Glomerular visceral epithelial cell (primary cell): ENCODE measurements around the gene OLAH.
A peak's percentile ranks its signal among the peaks of the same experiment; 100 is the strongest.
"Not testable (repeated sequence)": the region's sequence is repeated elsewhere in the genome, so short reads cannot be mapped to it uniquely, and the experiment has no call there.

ENCODE experiments used
- DNase-seq: peaks from one replicate; pipeline ENCODE4 v3.0.0-alpha.2; 2016; ENCODE audit errors: extremely low spot score

The OLAH gene

DNA sequence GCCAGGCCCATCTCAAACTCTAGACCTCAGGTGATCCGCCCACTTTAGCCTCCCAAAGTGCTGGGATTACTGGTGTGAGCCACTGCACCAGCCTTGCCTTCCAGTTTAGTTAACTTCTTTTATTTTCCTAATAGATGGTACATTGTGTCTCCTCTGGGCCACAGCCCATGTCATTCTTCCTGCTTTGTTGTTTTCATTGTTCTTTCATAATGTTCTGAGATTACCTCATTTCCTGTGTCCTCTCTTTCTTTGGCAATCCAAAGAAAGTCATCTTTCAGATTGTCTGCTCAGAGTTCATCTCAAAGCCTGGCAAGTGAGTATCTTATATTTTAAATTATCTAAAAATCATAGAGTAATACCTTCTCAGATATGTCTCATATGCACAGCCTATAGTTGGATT lies at the start of gene OLAH:
TSS of gene OLAH (plus strand) at position 270 of the 400 bp plus-strand sequence. CDS start 3,346 bp downstream, outside the sequence.
- no peak for DNase-seq

DNA sequence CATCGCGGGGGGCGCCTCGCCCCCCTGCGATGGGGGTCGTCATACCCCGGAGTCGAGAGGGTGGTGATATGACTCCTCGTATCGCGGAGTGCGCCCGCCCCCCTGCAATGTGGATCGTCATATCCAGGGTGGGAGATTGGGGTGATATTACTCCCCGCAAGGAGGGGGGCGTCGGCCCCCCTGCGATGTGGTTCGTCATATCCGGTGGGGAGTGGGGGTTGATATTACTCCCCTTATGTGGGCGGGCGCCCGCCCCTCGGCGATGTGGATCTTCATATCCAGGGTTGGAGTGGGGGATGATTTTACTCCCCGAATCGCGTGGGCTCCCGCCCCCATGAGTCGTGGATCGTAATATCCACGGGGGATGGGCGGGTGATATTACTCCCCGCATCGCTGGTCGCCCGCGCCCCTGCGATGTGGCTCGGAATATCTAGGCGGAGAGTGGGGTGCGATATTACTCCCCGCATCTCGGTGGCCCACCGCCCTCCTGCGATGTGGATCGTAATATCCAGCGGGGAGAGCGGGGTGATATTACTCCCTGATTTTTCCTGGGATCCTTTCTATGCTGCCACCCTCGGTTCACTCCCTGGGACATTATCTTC lies 47.7 kb upstream of the OLAH start:
- no peak for DNase-seq

DNA sequence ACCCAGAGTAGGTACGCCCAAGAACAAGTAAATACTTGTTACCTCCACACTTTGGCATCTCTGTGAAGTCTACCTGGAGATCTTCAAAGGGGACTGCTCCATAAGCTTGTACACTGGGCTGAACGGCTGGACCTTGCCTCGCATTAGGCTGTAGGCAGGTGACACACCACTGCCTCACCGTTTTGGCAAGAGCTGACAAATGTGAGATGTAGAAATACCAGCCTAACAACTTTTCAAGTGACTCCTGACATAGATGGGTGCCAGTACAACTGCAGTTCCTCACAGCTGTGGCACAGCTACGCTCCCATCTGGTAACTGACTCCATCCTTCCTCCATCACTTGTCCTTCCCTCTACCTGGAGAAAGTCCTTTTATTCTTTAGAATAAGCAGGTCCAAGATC lies 30.2 kb upstream of the OLAH start:
- not testable (repeated sequence) for DNase-seq

DNA sequence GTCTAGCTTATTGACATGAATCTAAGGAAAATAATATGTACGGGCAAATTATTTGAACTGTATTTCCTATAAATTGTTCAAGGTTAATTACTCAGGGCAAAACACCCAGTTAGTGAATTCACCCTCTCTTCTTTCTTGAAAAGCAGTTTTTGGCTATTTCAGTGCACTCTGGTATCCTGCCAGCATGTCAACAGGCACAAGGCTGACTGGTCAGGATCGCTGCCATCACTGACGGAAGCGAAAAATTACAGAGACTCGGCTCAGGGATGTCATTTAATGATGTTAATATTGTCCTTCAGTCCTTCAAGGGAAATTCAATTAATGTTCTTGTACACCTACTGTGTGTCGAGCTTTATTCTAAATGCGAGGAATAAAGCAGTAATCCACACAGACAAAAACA lies 28.3 kb upstream of the OLAH start:
- DNase-seq: no peak

DNA sequence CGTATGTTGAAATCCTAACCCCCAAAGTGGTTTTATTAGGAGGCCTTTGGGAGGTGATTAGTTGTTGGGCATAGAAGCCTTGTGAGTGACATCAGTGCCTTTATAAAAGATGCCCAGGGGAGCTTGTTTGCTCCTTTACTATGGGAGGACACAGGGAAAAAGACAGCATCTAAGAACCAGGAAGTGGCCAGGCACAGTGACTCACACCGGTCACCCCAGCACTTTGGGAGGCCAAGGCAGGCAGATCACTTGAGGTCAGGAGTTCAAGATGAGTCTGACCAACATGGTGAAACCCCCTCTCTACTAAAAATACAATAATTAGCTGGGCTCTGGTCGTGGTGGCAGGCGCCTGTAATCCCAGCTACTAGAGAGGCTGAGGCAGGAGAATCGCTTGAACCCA lies 22.8 kb upstream of the OLAH start:
- DNase-seq: peak; percentile 53

DNA sequence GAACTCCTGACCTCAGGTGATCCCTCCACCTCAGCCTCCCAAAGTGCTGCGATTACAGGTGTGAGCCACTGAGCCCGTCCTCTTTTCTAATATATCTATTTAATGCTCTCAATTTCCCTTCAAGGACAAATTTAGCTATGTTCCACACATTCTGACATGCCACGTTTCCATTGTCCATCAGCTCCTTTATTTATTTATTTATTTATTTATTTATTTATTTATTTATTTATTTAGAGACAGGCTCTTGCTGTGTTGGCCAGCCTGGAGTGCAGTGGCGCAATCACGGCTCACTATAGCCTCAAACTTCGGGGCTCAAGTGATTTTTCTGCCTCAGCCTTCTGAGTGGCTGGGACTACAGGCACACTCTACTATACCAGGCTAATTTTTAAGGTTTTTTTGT lies 20.7 kb upstream of the OLAH start:
- not testable (repeated sequence) for DNase-seq

DNA sequence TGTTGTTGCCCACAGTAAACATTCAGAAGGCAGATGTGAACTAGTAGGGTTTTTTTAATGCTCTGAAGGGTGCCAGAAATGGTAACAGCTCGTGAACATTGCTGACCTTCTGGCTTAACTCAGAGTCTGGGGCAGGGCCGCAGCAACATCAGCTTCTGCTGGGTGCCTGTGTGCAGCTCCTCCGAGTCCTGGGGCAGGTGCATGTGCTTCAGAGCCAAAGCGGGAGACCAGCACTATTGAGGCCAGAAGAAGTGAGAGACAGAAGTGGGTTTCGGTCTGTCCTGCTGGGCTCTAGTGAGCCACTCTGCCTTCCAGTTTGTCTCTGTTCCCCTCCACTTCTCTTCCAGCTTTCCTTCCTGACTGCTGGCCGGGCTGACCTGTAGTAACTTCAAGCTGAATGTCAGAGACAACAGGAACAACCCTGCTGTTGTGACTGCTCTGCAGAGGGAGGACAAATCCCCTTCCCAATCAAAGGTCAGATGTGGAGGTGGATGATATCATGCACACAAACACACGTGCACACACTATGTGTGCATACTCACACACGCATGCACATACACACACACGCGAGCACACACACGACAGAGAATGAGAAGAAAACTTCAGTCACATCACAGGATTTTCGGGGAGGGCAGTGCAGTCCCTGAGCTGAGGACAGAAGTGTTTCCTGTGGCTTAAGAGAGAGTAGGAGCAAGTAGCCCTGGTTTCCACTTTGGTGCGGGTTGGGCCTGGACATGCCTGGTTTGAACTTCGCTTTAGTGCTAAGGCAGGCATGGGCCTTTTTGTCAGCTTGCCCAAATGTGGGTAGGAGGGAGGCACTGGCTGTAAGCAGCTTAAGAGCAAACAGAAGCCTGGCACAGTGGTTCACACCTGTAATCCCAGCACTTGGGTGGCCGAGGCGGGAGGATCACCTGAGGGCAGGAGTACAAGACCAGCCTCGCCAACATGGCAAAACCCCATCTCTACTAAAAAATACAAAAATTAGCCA lies 19.4 kb upstream of the OLAH start:
- DNase-seq: not testable (repeated sequence)

DNA sequence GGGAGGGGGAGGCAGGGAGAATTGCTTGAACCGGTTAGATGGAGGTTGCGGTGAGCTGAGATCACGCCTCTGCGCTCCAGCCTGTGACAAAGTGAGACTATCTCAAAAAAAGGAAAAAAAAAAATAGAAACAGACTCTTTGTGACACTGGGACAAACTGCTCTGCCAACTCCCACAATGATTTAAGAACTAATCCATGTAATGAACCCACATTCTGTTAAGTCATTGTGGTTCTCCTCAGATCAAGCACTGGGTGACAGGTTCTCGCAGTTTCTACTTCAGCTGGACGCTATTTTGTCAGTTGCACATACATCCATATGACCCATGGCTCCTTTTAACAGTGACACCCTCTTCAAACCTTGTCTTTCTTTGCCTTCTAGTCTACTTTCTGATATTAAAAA lies 18.7 kb upstream of the OLAH start:
- DNase-seq: not testable (repeated sequence)

DNA sequence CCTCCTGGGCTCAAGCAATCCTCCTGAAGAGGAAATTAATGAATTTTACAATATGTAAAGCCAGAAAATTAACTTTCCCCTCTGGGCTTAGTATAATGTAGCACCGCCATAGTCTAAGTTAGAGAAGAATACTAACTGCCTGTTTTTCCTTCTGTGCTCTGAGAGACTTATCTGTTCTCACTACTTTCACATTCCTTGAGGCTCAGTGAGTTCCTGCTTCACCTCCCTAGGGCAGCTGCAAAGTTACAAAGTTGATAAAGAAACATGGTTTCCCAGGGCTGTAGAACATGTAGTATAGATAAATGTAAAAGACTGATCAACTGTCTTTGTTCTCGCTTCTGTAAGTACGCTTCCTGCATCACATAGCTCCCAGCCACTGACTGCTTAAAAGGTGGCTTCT lies 16.0 kb upstream of the OLAH start:
- no peak for DNase-seq

DNA sequence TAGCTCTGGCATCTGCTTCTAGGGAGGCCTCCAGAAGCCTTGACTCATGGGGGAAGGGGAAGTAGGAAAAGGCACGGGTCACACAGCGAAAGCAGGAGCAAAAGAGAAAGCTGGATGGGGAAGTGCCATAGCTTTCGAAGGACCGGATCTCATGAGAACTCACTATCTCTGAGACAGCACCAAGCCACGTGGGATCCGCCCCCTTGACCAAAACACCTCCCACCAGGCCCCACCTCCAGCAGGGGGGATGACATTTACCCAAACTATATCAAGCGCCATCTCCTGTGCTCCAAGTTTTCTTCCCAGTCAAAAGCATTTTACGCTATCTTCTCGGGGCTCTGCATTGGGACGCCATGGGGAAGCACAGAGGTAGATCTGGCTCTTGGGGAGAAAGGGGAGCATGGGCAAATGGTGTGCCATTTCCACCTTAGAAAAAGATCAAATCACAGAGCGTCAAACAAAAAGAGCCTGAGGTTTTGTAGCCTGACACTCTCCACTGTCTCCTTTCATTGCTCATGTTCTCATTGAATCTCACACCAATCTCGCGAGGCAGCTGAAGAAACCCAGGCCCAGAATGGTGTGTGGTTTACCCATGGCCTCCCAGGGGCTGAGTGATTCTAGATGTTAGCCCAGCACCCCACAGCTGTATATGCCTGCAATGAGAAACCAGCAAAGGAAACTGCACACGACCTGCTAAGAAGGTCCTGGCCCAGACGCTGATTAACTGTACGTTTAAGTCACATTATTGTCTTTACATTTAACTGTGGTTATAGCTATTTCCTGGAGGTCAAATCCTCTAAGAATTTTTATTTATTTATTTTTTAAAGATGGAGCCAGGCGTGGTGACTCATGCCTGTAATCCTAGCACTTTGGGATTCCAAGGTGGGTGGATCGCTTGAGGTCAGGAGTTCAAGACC lies 8.1 kb upstream of the OLAH start:
- peak; percentile 43 for DNase-seq

DNA sequence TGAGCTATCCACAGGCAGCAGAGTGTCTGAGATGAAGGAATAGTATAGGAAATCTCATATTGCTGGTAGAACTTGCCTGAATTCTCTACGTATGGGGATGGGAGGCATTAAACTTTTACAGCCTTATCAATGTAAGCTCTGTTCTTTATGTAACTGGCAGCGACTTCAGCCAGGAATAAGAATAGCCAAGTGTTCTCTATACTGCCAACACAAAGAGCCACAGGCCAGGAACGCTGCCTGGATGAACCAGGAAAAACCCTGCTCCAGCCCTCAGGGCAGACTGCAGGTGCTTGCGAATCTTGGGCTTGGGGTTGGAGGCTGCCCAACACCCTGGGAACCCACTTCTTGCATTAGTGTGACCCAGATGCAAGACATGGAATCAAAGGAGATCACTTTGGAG lies 6.1 kb upstream of the OLAH start:
- DNase-seq: no peak

DNA sequence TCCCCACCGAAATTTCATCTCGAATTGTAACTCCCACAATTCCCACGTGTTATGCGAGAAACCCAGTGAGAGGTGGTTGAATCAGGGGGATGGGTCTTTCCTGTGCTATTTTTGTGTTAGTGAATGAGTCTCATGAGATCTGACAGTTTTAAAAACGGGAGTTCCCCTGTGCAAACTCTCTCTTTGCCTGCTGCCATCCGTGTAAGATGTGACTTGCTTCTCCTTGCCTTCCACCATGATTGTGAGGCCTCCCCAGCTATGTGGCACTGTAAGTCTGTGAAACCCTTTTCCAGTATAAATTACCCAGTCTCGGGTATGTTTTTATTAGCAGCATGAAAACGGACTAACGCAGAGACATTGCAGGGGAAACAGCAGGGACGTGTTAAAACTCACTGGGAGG lies 5.3 kb upstream of the OLAH start:
- DNase-seq: no peak

DNA sequence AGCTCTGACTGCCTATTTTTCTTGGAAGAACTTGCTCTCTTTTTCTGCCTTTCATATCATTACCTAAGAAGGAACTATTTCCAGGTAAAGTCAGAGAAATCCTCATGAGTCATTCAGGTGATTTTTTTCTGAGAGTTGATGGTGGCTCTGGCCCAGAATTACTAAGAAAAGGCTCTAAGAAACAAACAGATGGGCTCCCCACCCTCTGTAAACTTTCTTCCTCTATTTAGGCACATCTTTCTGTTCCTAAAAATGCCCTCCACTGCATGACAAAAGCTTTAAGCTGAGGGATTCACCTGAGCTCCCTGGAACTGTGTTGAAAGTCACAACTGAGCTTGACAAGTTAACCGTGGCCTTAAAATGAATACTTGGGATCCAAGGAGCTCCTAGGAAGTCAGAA lies 1.6 kb downstream of the OLAH start:
- DNase-seq: no peak

DNA sequence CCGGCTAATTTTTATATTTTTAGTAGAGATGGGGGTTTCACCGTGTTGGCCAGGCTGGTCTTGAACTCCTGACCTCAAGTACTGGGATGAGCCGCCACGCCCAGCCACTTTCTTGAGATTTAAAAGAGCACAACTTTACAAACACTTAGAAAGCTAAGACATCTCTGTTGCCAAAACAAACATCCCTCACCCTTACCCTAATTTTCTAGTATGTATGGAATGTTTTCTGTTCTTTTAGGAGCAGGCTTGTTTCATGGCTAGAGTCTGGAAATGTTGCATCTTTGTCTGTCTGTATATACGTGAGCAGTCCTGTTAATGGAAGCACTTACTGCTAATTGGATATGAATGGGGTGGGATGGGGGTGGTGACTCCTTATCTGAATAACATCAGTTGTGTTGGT lies 2.9 kb downstream of the OLAH start:
- no peak for DNase-seq

DNA sequence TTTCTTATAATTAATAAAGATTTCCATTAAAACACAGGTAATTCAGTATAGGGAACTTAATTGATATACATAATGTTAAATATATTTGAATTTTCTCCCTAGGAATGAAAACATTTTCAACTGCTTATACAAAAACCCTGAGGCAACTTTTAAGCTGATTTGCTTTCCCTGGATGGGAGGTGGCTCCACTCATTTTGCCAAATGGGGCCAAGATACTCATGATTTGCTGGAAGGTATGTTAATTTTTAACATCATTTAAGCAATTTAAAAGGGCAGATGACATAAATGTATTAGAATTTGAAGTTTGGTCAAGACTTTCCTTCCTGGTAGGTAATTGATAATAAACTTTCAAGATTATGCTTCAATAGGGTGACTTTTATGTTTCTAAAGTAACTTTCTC lies 5.8 kb downstream of the OLAH start:
- no peak for DNase-seq

DNA sequence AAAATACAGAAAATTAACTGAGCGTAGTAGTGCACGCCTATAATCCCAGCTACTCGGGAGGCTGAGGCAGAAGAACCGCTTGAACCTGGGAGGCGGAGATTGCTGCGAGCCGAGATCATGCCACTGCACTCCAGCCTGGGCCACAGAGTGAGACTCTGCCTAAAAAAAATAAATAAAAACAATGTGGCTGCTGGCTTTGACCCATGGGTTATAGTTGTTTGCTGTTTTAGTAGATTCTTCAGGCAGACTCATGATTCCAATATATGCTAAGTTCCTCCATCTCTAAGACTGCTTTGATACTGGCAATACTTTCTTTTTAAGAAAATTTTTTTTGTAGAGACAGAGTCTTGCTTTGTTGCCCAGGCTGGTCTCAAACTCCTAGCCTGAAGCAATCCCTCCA lies 8.4 kb downstream of the OLAH start:
- no peak for DNase-seq

DNA sequence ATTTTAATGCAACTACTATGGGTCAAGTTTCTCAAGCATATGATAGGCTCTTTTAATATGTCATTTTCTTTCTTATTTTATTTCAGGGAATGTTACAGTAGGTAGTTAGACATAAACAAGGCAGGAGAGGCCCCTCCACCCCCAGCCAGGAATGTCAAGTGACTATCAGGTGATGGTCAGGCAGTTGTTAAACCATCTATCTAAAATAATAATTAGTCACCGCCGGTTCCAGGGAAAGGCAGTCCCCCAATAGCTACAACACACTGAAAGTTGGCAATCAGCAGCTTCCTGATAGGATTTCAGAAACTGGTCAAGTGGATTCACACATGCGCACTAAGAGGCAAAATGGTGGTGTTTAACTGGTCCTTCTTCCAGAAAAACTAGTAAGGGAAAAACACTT lies 9.3 kb downstream of the OLAH start:
- no peak for DNase-seq

DNA sequence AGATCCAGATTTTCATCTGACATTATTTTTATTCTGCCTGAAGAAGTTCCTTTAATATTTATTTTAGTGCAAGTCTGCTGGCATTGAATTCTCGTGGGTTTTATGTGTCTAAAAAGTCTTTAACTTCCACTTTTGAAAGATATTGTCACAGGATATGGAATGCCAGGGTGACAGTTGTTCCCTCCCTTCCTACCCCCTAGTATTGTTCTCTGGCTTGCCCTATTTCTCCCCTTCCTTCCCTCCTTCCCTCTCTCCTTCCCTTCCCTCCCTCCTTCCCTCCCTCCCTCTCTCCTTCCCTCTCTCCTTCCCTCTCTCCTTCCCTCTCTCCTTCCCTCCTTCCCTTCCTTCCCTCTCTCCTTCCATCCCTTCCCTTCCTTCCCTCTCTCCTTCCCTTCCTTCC lies 14.9 kb downstream of the OLAH start:
- no peak for DNase-seq

DNA sequence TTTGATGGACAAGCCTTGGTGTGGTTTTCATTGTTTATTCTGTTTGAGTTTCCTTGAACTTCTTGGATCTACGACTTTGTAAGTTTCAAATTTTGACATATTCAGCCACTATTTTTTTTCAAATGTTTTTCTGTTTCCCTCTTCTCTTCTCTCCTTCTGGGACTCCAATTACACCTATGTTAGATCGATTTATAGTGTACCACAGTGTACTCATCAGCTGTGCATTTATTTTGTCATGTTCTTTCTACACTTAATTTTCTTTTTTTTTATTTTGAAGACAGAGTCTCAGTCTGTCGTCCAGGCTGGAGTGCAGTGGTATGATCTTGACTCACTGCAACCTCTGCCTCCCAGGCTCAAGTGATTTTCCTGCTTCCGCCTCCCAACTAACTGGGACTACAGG lies 16.2 kb downstream of the OLAH start:
- DNase-seq: no peak

DNA sequence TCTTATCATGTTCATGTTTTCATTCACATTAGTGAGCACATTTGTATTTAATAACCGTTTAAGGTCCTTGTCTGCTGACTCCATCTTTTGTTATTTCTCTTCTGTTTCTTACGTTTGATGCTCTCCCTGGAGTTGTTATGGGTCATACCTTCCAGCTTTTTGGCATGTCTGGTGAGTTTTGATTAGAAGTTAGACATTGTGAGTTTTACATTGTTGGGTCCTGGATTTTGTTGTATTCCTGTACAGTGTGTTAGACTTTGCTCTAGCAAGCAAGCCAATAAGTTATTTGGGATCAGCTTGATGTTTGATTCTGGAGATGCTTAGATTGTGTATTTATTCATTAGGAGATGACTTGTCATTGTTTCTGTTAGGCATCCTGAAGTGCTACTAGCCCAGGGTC lies 16.9 kb downstream of the OLAH start:
- no peak for DNase-seq

DNA sequence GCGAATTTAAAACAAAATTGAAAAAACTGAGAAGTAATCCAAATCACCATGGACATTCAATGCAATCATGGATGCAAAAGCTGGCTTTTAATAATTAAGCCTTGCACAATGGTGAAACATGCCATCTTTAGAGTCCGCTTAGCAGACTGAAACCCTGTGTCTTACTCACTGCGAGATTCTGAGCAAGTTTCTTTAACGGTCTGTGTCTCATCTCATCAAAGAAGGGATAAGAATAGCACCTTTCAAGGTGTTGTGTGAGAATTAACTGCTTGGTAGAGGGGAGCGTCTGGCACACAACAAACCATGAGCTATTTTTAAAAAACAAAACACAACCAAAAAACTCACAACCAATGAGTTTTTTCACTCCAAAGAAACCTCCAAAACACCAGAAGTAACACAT lies 23.4 kb downstream of the OLAH start:
- no peak for DNase-seq

DNA sequence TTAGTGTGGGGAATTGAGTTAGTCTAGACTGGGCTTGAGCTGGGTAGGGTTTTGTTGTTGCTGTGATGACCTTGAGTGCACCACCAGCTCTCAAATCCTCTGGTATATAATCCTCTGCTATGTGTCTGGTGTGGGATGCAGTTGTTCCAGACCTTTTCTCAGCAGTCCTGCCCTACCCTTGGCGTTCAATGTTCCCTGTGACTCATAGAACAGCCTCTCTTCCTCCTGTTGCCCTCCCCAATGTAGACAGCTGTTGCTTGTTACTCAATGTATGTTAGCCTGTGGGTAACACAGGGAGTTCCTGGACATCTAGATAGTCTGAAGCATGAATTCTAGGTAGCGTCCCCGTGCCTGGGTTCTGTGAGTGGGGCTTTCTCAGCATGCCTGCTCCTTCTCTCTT lies 25.1 kb downstream of the OLAH start:
- DNase-seq: no peak
